SK-N-SH (cell line): ENCODE results near the gene RPL28. TPM values are rescaled to one million over a fixed set of nuclear protein-coding genes. Genes with fewer than 3 reads are reported as not detected.

Source experiments
- CTCF ChIA-PET: fragments of 300-600, 350-600 bp; formaldehyde crosslinking; extraction: SDS; loops from one replicate; lab custom pipeline; 2021; lab: Yijun Ruan, JAX
- POLR2A ChIA-PET: fragments of 350-600 bp; sonication (Branson Sonifier 250); formaldehyde crosslinking; extraction: SDS; loops from one replicate; lab custom pipeline; 2020; ENCODE audit warnings: antibody characterized with exemption, inconsistent platforms; lab: Yijun Ruan, JAX
- DNase-seq: peaks from one replicate; pipeline ENCODE4 v3.0.0; 2012
- H2AFZ ChIP-seq: fragments of 200-600 bp; sonication (generic); 2 replicates; pipeline ENCODE4 v1.8.1; 2016; ENCODE audit warnings: antibody characterized with exemption, mild to moderate bottlenecking, low read depth
- H3F3A ChIP-seq: fragments of 200-600 bp; sonication (generic); replicated peaks from 2 replicates; pipeline ENCODE3; 2016; ENCODE audit warnings: antibody characterized with exemption, mild to moderate bottlenecking; ENCODE audit not compliant: insufficient read depth
- H3K27ac ChIP-seq, 2 experiments: fragments of 200-500 bp in 1 of 2; fragments of 200-600 bp in 1 of 2; sonication (Bioruptor generic) in 1 of 2; sonication (generic), shearing (Covaris generic) in 1 of 2; 2 replicates each; pipeline versions ENCODE4 v1.5.1 to v1.6.1; 2014 to 2016; ENCODE audit warnings: low read depth in 2 of 2, inconsistent platforms in 1 of 2, low read length in 1 of 2, mild to moderate bottlenecking in 1 of 2, mixed read lengths in 1 of 2
- H3K27me3 ChIP-seq: fragments of 200-600 bp; sonication (generic), shearing (Covaris generic); 2 replicates; pipeline ENCODE4 v1.6.1; 2016; ENCODE audit warnings: mixed run types; ENCODE audit not compliant: insufficient read depth
- H3K36me3 ChIP-seq, 2 experiments: fragments of 200-500 bp in 1 of 2; fragments of 200-600 bp in 1 of 2; sonication (Bioruptor generic) in 1 of 2; sonication (generic) in 1 of 2; replicated peaks in 1 of 2; 2 replicates each; pipeline versions ENCODE3 to v1.5.1; 2014 to 2016; ENCODE audit warnings: low read length in 1 of 2, mild to moderate bottlenecking in 1 of 2; ENCODE audit not compliant: insufficient read depth in 2 of 2, control insufficient read depth in 1 of 2
- H3K4me1 ChIP-seq, 2 experiments: fragments of 200-500 bp in 1 of 2; fragments of 200-600 bp in 1 of 2; sonication (Bioruptor generic) in 1 of 2; sonication (generic), shearing (Covaris generic) in 1 of 2; 2 replicates each; pipeline versions ENCODE4 v1.5.1 to v1.6.1; 2014 to 2016; ENCODE audit warnings: low read depth in 1 of 2, low read length in 1 of 2, mixed run types in 1 of 2; ENCODE audit not compliant: insufficient read depth in 2 of 2, control insufficient read depth in 1 of 2
- H3K4me2 ChIP-seq: fragments of 200-600 bp; sonication (generic), shearing (Covaris generic); 2 replicates; pipeline ENCODE4 v1.6.1; 2017; ENCODE audit warnings: mixed run types
- H3K4me3 ChIP-seq, 2 experiments: fragments of 200-500 bp in 1 of 2; fragments of 200-600 bp in 1 of 2; sonication (Bioruptor generic) in 1 of 2; sonication (generic), shearing (Covaris generic) in 1 of 2; 2 replicates each; pipeline versions ENCODE4 v1.5.1 to v1.8.1; 2014 to 2016; ENCODE audit warnings: low read depth in 2 of 2, inconsistent platforms in 1 of 2, low read length in 1 of 2, mild to moderate bottlenecking in 1 of 2, mixed read lengths in 1 of 2, moderate library complexity in 1 of 2
- H3K79me2 ChIP-seq: fragments of 200-600 bp; sonication (generic); 2 replicates; pipeline ENCODE4 v1.8.1; 2017; ENCODE audit warnings: mild to moderate bottlenecking; ENCODE audit not compliant: insufficient read depth
- H3K9ac ChIP-seq: fragments of 200-600 bp; sonication (generic); 2 replicates; pipeline ENCODE4 v1.6.1; 2017; ENCODE audit warnings: mixed run types
- H3K9me2 ChIP-seq: fragments of 200-600 bp; sonication (generic); 2 replicates; pipeline ENCODE4 v1.6.1; 2017; ENCODE audit warnings: mixed run types
- H3K9me3 ChIP-seq: fragments of 200-600 bp; sonication (generic); 2 replicates; pipeline ENCODE4 v1.6.1; 2017; ENCODE audit warnings: mixed run types, mild to moderate bottlenecking, moderate library complexity
- H4K20me1 ChIP-seq: fragments of 200-600 bp; sonication (generic); 2 replicates; pipeline ENCODE4 v1.6.1; 2017; ENCODE audit warnings: mild to moderate bottlenecking, mixed run types; ENCODE audit not compliant: insufficient read depth
- CHD2 ChIP-seq: fragments of 150-350 bp; IDR thresholded peaks from 2 replicates; pipeline ENCODE4 v1.6.1; 2018; ENCODE audit warnings: low read length; ENCODE audit not compliant: partially characterized antibody
- ELF1 ChIP-seq: IDR thresholded peaks from 2 replicates; pipeline ENCODE4 v1.4.0; 2012
- EP300 ChIP-seq, 2 experiments: IDR thresholded peaks; 2 replicates each; pipeline versions ENCODE4 v1.4.0 to v1.6.1; 2012; ENCODE audit warnings: borderline replicate concordance in 1 of 2, low read depth in 1 of 2, low read length in 1 of 2
- EZH2phosphoT487 ChIP-seq: fragments of 200-600 bp; sonication (generic); IDR thresholded peaks from 2 replicates; pipeline ENCODE4 v1.6.1; 2017; ENCODE audit warnings: low read depth, mixed run types, mild to moderate bottlenecking, antibody characterized with exemption, moderate library complexity, borderline replicate concordance
- FOSL2 ChIP-seq: IDR thresholded peaks from 2 replicates; pipeline ENCODE4 v1.4.0; 2012; ENCODE audit warnings: low read depth, mild to moderate bottlenecking, moderate library complexity, borderline replicate concordance
- FOXM1 ChIP-seq: IDR thresholded peaks from 2 replicates; pipeline ENCODE4 v1.4.0; 2012; ENCODE audit warnings: low read depth, mild to moderate bottlenecking
- GATA2 ChIP-seq: sonication (generic); formaldehyde crosslinking; IDR thresholded peaks from 2 replicates; pipeline ENCODE4 v1.5.0; 2020; ENCODE audit warnings: mild to moderate bottlenecking, missing genetic modification reagents
- JUND ChIP-seq: IDR thresholded peaks from 2 replicates; pipeline ENCODE4 v1.4.0; 2012
- MEF2A ChIP-seq: IDR thresholded peaks from 2 replicates; pipeline ENCODE4 v1.4.0; 2012; ENCODE audit warnings: low read depth, borderline replicate concordance
- NRF1 ChIP-seq: IDR thresholded peaks from 2 replicates; pipeline ENCODE4 v1.6.1; 2012; ENCODE audit warnings: low read depth, mild to moderate bottlenecking, low read length
- POLR2AphosphoS5 ChIP-seq: IDR thresholded peaks from 2 replicates; pipeline ENCODE4 v1.6.1; 2012; ENCODE audit warnings: low read depth, low read length
- REST ChIP-seq: IDR thresholded peaks from 2 replicates; pipeline ENCODE4 v1.6.1; 2012; ENCODE audit warnings: mild to moderate bottlenecking, low read depth, low read length, moderate library complexity
- RFX5 ChIP-seq: IDR thresholded peaks from 2 replicates; pipeline ENCODE4 v1.6.1; 2012; ENCODE audit warnings: mild to moderate bottlenecking, improper control_type of control experiment, low read length
- TAF1 ChIP-seq: IDR thresholded peaks from 2 replicates; pipeline ENCODE4 v1.6.1; 2012; ENCODE audit warnings: low read depth, mild to moderate bottlenecking, low read length, moderate library complexity, borderline replicate concordance
- USF1 ChIP-seq: IDR thresholded peaks from 2 replicates; pipeline ENCODE4 v1.4.0; 2012; ENCODE audit warnings: low read depth, borderline replicate concordance
- USF2 ChIP-seq: fragments of 150-350 bp; IDR thresholded peaks from 2 replicates; pipeline ENCODE4 v1.6.1; 2017; ENCODE audit warnings: antibody characterized with exemption, low read length, low read depth, borderline replicate concordance
- YY1 ChIP-seq: IDR thresholded peaks from 2 replicates; pipeline ENCODE4 v1.4.0; 2012; ENCODE audit warnings: low read depth, mild to moderate bottlenecking
- WGBS: methylation state at CpG from one replicate; pipeline ENCODE4 v1.1.6; 2017; ENCODE audit warnings: low lambda C conversion rate; 5-methylcytosine and 5-hydroxymethylcytosine counted together
- polyA plus RNA-seq, 3 experiments: library from polyadenylated mRNA; depleted of rRNA; stranded (reverse); fragments of >200 nt; gene quantifications; 2 replicates each; pipeline ENCODE4 v1.2.3, GENCODE V29; 2012
- TF ChIP-seq, protein P1 (sequence below): IDR thresholded peaks from 2 replicates; pipeline ENCODE4; 2012
- TF ChIP-seq, protein P2 (sequence below): fragments of 150-350 bp; IDR thresholded peaks from 2 replicates; pipeline ENCODE4 v1.6.1; 2016; ENCODE audit warnings: mild to moderate bottlenecking, low read depth, low read length

RPL28 gene
- polyA plus RNA-seq, 1 of the 3 experiments (the other 2 are of a cell fraction): 2,368 TPM

DNA sequence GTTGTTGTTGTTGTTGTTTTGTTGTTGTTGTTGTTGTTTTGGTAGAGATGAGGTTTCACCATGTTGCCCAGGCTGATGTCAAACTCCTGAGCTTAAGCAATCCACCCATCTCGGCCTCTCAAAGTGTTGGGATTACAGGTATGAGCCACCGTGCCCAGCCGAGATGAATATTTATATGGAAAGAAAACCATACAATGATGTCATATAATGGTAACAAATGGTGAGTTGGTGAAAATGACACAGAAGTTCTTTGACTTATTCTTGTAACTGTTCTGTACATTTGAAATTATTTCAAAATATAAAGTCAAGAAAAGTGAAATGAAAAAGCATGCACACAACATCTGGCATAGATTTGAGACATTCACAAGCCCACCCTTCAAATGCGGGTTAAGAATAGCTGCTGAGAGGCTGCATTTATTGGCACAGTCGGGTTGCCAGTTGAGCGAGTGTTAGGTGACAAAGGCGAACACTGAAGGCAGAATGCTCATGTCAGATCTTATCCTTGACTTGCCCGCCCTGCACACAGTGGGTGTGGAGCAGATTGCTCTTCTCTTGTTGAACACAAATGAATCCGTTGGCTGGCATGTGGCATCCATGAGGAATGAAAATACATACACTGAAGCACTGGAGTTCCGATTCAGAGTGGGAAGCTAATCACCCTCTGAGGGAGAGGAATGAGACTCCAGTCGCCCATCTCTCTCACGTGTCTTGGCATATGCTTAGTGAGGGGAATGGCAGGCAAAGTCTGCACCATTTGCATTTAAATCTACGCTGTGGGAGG, 37.7 kb downstream of the RPL28 start:
- TF ChIP-seq ELF1 (no peak), GATA2 (CRISPR knock-in tag) (no peak), YY1 (no peak), MEF2A (no peak), FOSL2 (no peak), RFX5 (no peak), CHD2 (no peak), TAF1 (no peak), NRF1 (no peak)
- TF ChIP-seq, protein P1, sequence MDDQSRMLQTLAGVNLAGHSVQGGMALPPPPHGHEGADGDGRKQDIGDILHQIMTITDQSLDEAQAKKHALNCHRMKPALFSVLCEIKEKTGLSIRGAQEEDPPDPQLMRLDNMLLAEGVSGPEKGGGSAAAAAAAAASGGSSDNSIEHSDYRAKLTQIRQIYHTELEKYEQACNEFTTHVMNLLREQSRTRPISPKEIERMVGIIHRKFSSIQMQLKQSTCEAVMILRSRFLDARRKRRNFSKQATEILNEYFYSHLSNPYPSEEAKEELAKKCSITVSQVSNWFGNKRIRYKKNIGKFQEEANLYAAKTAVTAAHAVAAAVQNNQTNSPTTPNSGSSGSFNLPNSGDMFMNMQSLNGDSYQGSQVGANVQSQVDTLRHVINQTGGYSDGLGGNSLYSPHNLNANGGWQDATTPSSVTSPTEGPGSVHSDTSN: no peak
- TF ChIP-seq, protein P2, sequence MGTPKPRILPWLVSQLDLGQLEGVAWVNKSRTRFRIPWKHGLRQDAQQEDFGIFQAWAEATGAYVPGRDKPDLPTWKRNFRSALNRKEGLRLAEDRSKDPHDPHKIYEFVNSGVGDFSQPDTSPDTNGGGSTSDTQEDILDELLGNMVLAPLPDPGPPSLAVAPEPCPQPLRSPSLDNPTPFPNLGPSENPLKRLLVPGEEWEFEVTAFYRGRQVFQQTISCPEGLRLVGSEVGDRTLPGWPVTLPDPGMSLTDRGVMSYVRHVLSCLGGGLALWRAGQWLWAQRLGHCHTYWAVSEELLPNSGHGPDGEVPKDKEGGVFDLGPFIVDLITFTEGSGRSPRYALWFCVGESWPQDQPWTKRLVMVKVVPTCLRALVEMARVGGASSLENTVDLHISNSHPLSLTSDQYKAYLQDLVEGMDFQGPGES: no peak
- no peaks in the 10 kb centered on the region for H3F3A ChIP-seq
- CTCF ChIA-PET: interaction anchor here (0.8 to 1.3 kb wide), 2 partner anchors 122 to 276 kb away, joined by 3 read pairs; no protein-coding TSS in a partner anchor

DNA sequence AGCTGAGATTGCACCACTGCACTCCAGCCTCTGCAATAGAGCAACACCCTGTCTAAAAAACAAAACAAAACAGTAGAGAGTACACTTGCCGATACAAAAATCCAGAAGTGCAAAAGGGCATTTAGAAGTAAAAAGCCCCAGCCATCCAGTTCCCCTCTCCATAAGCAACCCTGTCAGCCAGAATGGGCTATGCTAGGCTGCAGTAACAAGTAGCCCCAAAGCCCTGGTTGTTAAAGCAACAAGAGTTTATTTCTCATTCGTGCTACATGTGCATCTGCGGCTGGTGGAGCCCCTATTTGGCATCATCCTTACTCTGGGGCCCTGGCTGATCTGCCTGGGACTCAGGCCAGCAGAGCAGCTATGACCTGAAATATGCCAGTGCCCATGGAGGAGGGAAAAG, 38.8 kb downstream of the RPL28 start:
- Histone ChIP-seq H3K79me2 (no peaks in the 10 kb centered on the region), H3K9ac (no peak overlapping the region), H3K4me3 (no peak overlapping the region), H3F3A (no peaks in the 10 kb centered on the region), H3K9me3 (no peaks in the 10 kb centered on the region), H3K27me3 (no peaks in the 10 kb centered on the region; the same call in 1 of the 2 replicates), H3K27ac (no peak overlapping the region), H3K9me2 (no peaks in the 10 kb centered on the region), H3K4me2 (no peak overlapping the region), H3K36me3 (no peaks in the 10 kb centered on the region), H3K4me1 (no peaks in the 10 kb centered on the region), H4K20me1 (no peaks in the 10 kb centered on the region), H2AFZ (no peak overlapping the region)
- POLR2A ChIA-PET: no interaction called here
- CTCF ChIA-PET: interaction anchor here (0.8 to 1.2 kb wide), 2 partner anchors 43 to 283 kb away, joined by 3 to 4 read pairs; no protein-coding TSS in a partner anchor
- DNase-seq: no peak
- WGBS: 62% methylated on average over 3 of the region's 3 CpGs
- TF ChIP-seq USF1 (no peak), FOXM1 (no peak), EZH2phosphoT487 (no peak), REST (no peak), JUND (no peak), POLR2AphosphoS5 (no peak), YY1 (no peak), CHD2 (no peak), USF2 (no peak), RFX5 (no peak), EP300 (IDR thresholded peaks at IDR 0.05; ENCODE audit: borderline replicate concordance in 1 of 2, low read depth in 1 of 2, low read length in 1 of 2) (no peak), TAF1 (no peak)

More for the DNA sequence above, 37.7 kb downstream of the RPL28 start:
- POLR2A ChIA-PET: no interaction called here
- Histone ChIP-seq H2AFZ (no peak overlapping the region), H3K9me2 (no peaks in the 10 kb centered on the region), H3K27ac (no peak overlapping the region), H3K27me3 (no peaks in the 10 kb centered on the region; the same call in 1 of the 2 replicates), H3K4me1 (no peaks in the 10 kb centered on the region), H3K9me3 (no peaks in the 10 kb centered on the region), H3K4me3 (no peak overlapping the region), H3K4me2 (no peak overlapping the region), H3K79me2 (no peaks in the 10 kb centered on the region), H3K36me3 (no peaks in the 10 kb centered on the region), H4K20me1 (no peaks in the 10 kb centered on the region), H3K9ac (no peak overlapping the region)
- WGBS: 46% methylated on average over 12 of the region's 13 CpGs
- no peak for DNase-seq
